ENCODE measurements around the gene DUSP5.

DNA sequence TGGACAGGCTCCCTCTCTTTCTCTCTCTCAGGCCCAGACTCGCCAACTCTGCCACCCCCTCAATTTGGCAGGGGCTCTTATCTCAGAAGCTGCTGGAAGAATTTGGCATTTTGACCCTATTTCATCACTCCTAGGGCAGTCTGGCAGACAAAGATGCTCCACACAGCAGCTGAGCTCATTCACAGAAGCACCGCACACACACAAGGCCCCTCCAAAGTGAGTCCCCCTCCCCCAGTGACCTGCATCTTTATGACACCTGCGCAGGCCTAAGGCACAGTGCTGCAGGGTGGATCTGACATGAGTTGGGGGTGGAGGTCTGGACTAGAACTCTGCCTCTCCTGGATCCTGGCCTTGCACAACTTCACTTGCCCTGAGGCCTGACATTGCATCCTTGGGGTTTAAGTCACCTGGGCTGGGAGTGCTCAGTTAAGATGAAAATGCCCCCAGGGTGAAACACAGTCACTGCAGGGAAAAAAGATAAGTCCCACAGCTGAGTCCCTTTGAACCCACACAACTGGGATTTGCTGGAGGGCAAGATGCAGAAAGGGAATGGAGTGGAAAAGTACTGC, 41.1 kb upstream of the DUSP5 start:
- TF ChIP-seq POLR2A (IDR thresholded peaks at IDR 0.05; ENCODE audit: control extremely low read depth in 1 of 2, low read depth in 2 of 2, low read length in 2 of 2) = no peak
- TF ChIP-seq, protein P1, sequence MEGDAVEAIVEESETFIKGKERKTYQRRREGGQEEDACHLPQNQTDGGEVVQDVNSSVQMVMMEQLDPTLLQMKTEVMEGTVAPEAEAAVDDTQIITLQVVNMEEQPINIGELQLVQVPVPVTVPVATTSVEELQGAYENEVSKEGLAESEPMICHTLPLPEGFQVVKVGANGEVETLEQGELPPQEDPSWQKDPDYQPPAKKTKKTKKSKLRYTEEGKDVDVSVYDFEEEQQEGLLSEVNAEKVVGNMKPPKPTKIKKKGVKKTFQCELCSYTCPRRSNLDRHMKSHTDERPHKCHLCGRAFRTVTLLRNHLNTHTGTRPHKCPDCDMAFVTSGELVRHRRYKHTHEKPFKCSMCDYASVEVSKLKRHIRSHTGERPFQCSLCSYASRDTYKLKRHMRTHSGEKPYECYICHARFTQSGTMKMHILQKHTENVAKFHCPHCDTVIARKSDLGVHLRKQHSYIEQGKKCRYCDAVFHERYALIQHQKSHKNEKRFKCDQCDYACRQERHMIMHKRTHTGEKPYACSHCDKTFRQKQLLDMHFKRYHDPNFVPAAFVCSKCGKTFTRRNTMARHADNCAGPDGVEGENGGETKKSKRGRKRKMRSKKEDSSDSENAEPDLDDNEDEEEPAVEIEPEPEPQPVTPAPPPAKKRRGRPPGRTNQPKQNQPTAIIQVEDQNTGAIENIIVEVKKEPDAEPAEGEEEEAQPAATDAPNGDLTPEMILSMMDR (IDR thresholded peaks at IDR 0.05; ENCODE audit: control extremely low read depth in 1 of 3, insufficient read depth in 1 of 3, low read depth in 1 of 3, low read length in 3 of 3) = no peak
- no peak for TF ChIP-seq BRCA1 (IDR thresholded peaks at IDR 0.05; ENCODE audit: low read depth, low read length)
- no peak for TF ChIP-seq EZH2 (IDR thresholded peaks at IDR 0.05; ENCODE audit: low read depth, low read length, severe bottlenecking)
- TF ChIP-seq EP300 (IDR thresholded peaks at IDR 0.05; ENCODE audit: borderline replicate concordance in 1 of 2, low read depth in 2 of 2, low read length in 2 of 2) = no peak
- no peak for TF ChIP-seq RNF2 (IDR thresholded peaks at IDR 0.05; ENCODE audit: borderline replicate concordance, low read depth, low read length, missing control alignments, poor library complexity, severe bottlenecking)
